GM21367 (cell line): ENCODE measurements around the gene TREML2.
"Not testable (repeated sequence)": the region's sequence is repeated elsewhere in the genome, so short reads cannot be mapped to it uniquely, and the experiment has no call there.

Source experiments
- ATAC-seq: cut with Tn5 transposase; IDR thresholded peaks from one replicate; pipeline ENCODE4 v1.9.1; 2021; ENCODE audit not compliant: unreplicated experiment

Gene TREML2

GRCh38 chr6:41200901-41201763, at the start of gene TREML2:
TSS of gene TREML2 (minus strand) at chr6:41201149. CDS start at chr6:41201008, 141 bp downstream.
- no peak for ATAC-seq

GRCh38 chr6:41247882-41248705, 47.1 kb upstream of the TREML2 start:
- no peak for ATAC-seq

GRCh38 chr6:41247288-41247865, 46.4 kb upstream of the TREML2 start:
- ATAC-seq, result no peak

GRCh38 chr6:41246529-41246928, 45.6 kb upstream of the TREML2 start:
- not testable (repeated sequence) for ATAC-seq

- no peak for ATAC-seq
Observed at GRCh38 chr6:41239467-41240159, 38.7 kb upstream of the TREML2 start.

GRCh38 chr6:41237128-41237527, 36.2 kb upstream of the TREML2 start:
- no peak for ATAC-seq

GRCh38 chr6:41236276-41236675, 35.3 kb upstream of the TREML2 start:
- no peak for ATAC-seq

- no peak for ATAC-seq
Observed at GRCh38 chr6:41232667-41233066, 31.7 kb upstream of the TREML2 start.

- ATAC-seq, result no peak
Observed at GRCh38 chr6:41231246-41231645, 30.3 kb upstream of the TREML2 start.

- ATAC-seq, result no peak
Observed at GRCh38 chr6:41229721-41230120, 28.8 kb upstream of the TREML2 start.

- ATAC-seq, result no peak
Observed at GRCh38 chr6:41228616-41229015, 27.7 kb upstream of the TREML2 start.

GRCh38 chr6:41228096-41228495, 27.1 kb upstream of the TREML2 start, which contains the start of gene TREML4:
TSS of gene TREML4 (plus strand) at chr6:41228349. CDS start at chr6:41228428, 79 bp downstream.
- no peak for ATAC-seq

GRCh38 chr6:41226752-41227151, 25.8 kb upstream of the TREML2 start:
- ATAC-seq, result no peak

- no peak for ATAC-seq
Observed at GRCh38 chr6:41224800-41225199, 23.9 kb upstream of the TREML2 start.

GRCh38 chr6:41222513-41222912, 21.6 kb upstream of the TREML2 start:
- no peak for ATAC-seq

- no peak for ATAC-seq
Observed at GRCh38 chr6:41222045-41222444, 21.1 kb upstream of the TREML2 start.

GRCh38 chr6:41216616-41217015, 15.7 kb upstream of the TREML2 start:
- no peak for ATAC-seq

GRCh38 chr6:41215777-41216176, 14.8 kb upstream of the TREML2 start:
- no peak for ATAC-seq

- ATAC-seq, result no peak
Observed at GRCh38 chr6:41214559-41215238, 13.8 kb upstream of the TREML2 start.

- ATAC-seq, result no peak
Observed at GRCh38 chr6:41209547-41210320, 8.8 kb upstream of the TREML2 start.
